Neural cell (in vitro differentiated cells): ENCODE results near the gene IL19. TPM values are rescaled to one million over a fixed set of nuclear protein-coding genes. Genes with fewer than 3 reads are reported as not detected.

Source experiments
- H2AFZ ChIP-seq: fragments of 200-600, 300-800 bp; sonication (generic), shearing (Covaris generic); 2 replicates; pipeline ENCODE4 v1.6.0; 2014; ENCODE audit warnings: low read depth, mild to moderate bottlenecking, antibody characterized with exemption, low read length, moderate library complexity
- H3F3A ChIP-seq: fragments of 200-600 bp; shearing (Covaris generic); 2 replicates; pipeline ENCODE4 v1.6.1; 2016; ENCODE audit warnings: mild to moderate bottlenecking, moderate library complexity, mixed read lengths, antibody characterized with exemption, low read length; ENCODE audit not compliant: insufficient read depth, poor library complexity, severe bottlenecking
- H3K27ac ChIP-seq: fragments of 200-600, 300-800 bp; sonication (generic), shearing (Covaris generic); 2 replicates; pipeline ENCODE4 v1.5.1; 2014; ENCODE audit warnings: mild to moderate bottlenecking, low read length, moderate library complexity
- H3K27me3 ChIP-seq: fragments of 300-800, 200-600 bp; sonication (generic), shearing (Covaris generic); 2 replicates; pipeline ENCODE4 v1.6.0; 2014; ENCODE audit warnings: mild to moderate bottlenecking, low read depth, low read length, moderate library complexity; ENCODE audit not compliant: insufficient read depth
- H3K36me3 ChIP-seq: fragments of 300-800, 200-600 bp; sonication (generic), shearing (Covaris generic); 2 replicates; pipeline ENCODE4 v1.5.1; 2014; ENCODE audit warnings: mild to moderate bottlenecking, antibody characterized with exemption, low read length, moderate library complexity; ENCODE audit not compliant: insufficient read depth
- H3K4me2 ChIP-seq: fragments of 300-800, 200-600 bp; sonication (generic), shearing (Covaris generic); 2 replicates; pipeline ENCODE4 v1.6.0; 2014; ENCODE audit warnings: mild to moderate bottlenecking, low read length
- H3K4me3 ChIP-seq: fragments of 300-800, 200-600 bp; sonication (generic), shearing (Covaris generic); 2 replicates; pipeline ENCODE4 v1.5.1; 2014; ENCODE audit warnings: mild to moderate bottlenecking, low read length, moderate library complexity
- H3K79me2 ChIP-seq: fragments of 200-600 bp; shearing (Covaris generic); replicated peaks from 2 replicates; pipeline ENCODE4 v1.6.0; 2014; ENCODE audit warnings: mild to moderate bottlenecking, low read length, moderate library complexity; ENCODE audit not compliant: insufficient read depth
- H3K9ac ChIP-seq: fragments of 300-800, 200-600 bp; sonication (generic), shearing (Covaris generic); 2 replicates; pipeline ENCODE4 v1.6.1; 2016; ENCODE audit warnings: mild to moderate bottlenecking, low read length, mixed read lengths
- H3K9me2 ChIP-seq: fragments of 200-600 bp; shearing (Covaris generic); 2 replicates; pipeline ENCODE4 v1.6.1; 2016; ENCODE audit warnings: mild to moderate bottlenecking, low read length, mixed read lengths; ENCODE audit not compliant: insufficient read depth
- H3K9me3 ChIP-seq: fragments of 200-600, 300-800 bp; sonication (generic), shearing (Covaris generic); 2 replicates; pipeline ENCODE4 v1.6.1; 2016; ENCODE audit warnings: mild to moderate bottlenecking, mixed run types, low read length, moderate library complexity, mixed read lengths
- H4K20me1 ChIP-seq: fragments of 200-600 bp; shearing (Covaris generic); 2 replicates; pipeline ENCODE4 v1.6.1; 2016; ENCODE audit warnings: mild to moderate bottlenecking, mixed run types; ENCODE audit not compliant: insufficient read depth
- EP300 ChIP-seq: fragments of 450-650 bp; conservative IDR thresholded peaks from 2 replicates; pipeline ENCODE4 v1.6.1; 2014; ENCODE audit warnings: antibody characterized with exemption, mild to moderate bottlenecking, moderate library complexity; ENCODE audit not compliant: poor library complexity, severe bottlenecking
- EZH2 ChIP-seq: fragments of 200-600, 300-800 bp; shearing (Covaris generic), sonication (generic); IDR thresholded peaks from 2 replicates; pipeline ENCODE4 v1.6.1; 2014; ENCODE audit warnings: antibody characterized with exemption, low read length, borderline replicate concordance, mild to moderate bottlenecking; ENCODE audit not compliant: insufficient read depth, poor library complexity, severe bottlenecking
- MXI1 ChIP-seq: fragments of 450-650 bp; conservative IDR thresholded peaks from 2 replicates; pipeline ENCODE4 v1.6.1; 2014; ENCODE audit warnings: antibody characterized with exemption, mild to moderate bottlenecking; ENCODE audit not compliant: poor library complexity, severe bottlenecking
- POLR2AphosphoS5 ChIP-seq: IDR thresholded peaks from 2 replicates; pipeline ENCODE4 v1.6.1; 2012
- RAD21 ChIP-seq: fragments of 450-650 bp; conservative IDR thresholded peaks from 2 replicates; pipeline ENCODE4 v1.6.1; 2014; ENCODE audit warnings: antibody characterized with exemption, mild to moderate bottlenecking, moderate library complexity
- SMC3 ChIP-seq: fragments of 450-650 bp; conservative IDR thresholded peaks from 2 replicates; pipeline ENCODE4 v1.6.1; 2014; ENCODE audit warnings: antibody characterized with exemption, mild to moderate bottlenecking, moderate library complexity; ENCODE audit not compliant: poor library complexity
- TAF1 ChIP-seq: IDR thresholded peaks from 2 replicates; pipeline ENCODE4 v1.6.1; 2012; ENCODE audit warnings: low read depth
- polyA plus RNA-seq: library from polyadenylated mRNA; depleted of rRNA; stranded (reverse); fragments of >200 nt; gene quantifications from 2 replicates; pipeline ENCODE4 v1.2.3, GENCODE V29; 2014
- TF ChIP-seq, protein P1 (sequence below): IDR thresholded peaks from 2 replicates; pipeline ENCODE4 v1.6.1; 2012; ENCODE audit warnings: borderline replicate concordance
- TF ChIP-seq, protein P2 (sequence below): fragments of 450-650 bp; IDR thresholded peaks from 2 replicates; pipeline ENCODE4 v1.5.1; 2014; ENCODE audit warnings: antibody characterized with exemption, mild to moderate bottlenecking, moderate library complexity; ENCODE audit not compliant: poor library complexity, severe bottlenecking

Gene IL19
- polyA plus RNA-seq, 1 donor from 2014 or later, result not detected

DNA sequence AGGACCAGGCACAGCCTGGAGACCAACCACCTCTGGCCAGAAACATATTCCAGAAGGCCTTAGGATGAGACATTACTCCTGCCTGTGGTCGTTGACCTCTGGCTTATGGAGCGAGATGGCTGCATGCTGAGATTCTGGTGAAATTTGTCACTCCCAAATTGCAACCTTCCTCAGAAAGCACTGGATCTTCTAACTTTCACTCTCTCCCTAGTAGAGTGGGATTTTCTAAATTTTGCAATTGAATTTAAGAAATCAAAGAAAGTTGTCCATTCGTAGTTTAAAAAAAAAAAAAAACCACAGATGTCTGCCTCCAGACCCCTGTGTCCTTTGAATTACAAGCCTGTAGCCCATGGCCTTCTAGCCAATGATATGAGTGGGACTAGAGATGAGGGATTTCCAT is 30.3 kb downstream of the IL19 start:
- H3K27ac ChIP-seq, result no peak overlapping the region
- H3K79me2 ChIP-seq, result no peaks in the 10 kb centered on the region
- no peaks in the 10 kb centered on the region for H3F3A ChIP-seq
- no peak overlapping the region for H2AFZ ChIP-seq
- no peaks in the 10 kb centered on the region for H3K36me3 ChIP-seq
- H3K9me3 ChIP-seq, result no peaks in the 10 kb centered on the region
- TF ChIP-seq EP300 (no peak), TAF1 (no peak), MXI1 (no peak), POLR2AphosphoS5 (no peak), EZH2 (no peak), RAD21 (no peak), SMC3 (no peak)
- TF ChIP-seq, protein P1, sequence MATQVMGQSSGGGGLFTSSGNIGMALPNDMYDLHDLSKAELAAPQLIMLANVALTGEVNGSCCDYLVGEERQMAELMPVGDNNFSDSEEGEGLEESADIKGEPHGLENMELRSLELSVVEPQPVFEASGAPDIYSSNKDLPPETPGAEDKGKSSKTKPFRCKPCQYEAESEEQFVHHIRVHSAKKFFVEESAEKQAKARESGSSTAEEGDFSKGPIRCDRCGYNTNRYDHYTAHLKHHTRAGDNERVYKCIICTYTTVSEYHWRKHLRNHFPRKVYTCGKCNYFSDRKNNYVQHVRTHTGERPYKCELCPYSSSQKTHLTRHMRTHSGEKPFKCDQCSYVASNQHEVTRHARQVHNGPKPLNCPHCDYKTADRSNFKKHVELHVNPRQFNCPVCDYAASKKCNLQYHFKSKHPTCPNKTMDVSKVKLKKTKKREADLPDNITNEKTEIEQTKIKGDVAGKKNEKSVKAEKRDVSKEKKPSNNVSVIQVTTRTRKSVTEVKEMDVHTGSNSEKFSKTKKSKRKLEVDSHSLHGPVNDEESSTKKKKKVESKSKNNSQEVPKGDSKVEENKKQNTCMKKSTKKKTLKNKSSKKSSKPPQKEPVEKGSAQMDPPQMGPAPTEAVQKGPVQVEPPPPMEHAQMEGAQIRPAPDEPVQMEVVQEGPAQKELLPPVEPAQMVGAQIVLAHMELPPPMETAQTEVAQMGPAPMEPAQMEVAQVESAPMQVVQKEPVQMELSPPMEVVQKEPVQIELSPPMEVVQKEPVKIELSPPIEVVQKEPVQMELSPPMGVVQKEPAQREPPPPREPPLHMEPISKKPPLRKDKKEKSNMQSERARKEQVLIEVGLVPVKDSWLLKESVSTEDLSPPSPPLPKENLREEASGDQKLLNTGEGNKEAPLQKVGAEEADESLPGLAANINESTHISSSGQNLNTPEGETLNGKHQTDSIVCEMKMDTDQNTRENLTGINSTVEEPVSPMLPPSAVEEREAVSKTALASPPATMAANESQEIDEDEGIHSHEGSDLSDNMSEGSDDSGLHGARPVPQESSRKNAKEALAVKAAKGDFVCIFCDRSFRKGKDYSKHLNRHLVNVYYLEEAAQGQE, result no peak
- TF ChIP-seq, protein P2, sequence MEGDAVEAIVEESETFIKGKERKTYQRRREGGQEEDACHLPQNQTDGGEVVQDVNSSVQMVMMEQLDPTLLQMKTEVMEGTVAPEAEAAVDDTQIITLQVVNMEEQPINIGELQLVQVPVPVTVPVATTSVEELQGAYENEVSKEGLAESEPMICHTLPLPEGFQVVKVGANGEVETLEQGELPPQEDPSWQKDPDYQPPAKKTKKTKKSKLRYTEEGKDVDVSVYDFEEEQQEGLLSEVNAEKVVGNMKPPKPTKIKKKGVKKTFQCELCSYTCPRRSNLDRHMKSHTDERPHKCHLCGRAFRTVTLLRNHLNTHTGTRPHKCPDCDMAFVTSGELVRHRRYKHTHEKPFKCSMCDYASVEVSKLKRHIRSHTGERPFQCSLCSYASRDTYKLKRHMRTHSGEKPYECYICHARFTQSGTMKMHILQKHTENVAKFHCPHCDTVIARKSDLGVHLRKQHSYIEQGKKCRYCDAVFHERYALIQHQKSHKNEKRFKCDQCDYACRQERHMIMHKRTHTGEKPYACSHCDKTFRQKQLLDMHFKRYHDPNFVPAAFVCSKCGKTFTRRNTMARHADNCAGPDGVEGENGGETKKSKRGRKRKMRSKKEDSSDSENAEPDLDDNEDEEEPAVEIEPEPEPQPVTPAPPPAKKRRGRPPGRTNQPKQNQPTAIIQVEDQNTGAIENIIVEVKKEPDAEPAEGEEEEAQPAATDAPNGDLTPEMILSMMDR, result no peak
- H4K20me1 ChIP-seq, result no peaks in the 10 kb centered on the region
- H3K27me3 ChIP-seq, result no peaks in the 10 kb centered on the region
- no peaks in the 10 kb centered on the region for H3K9me2 ChIP-seq
- no peak overlapping the region for H3K9ac ChIP-seq
- no peak overlapping the region for H3K4me3 ChIP-seq
- H3K4me2 ChIP-seq, result no peak overlapping the region

DNA sequence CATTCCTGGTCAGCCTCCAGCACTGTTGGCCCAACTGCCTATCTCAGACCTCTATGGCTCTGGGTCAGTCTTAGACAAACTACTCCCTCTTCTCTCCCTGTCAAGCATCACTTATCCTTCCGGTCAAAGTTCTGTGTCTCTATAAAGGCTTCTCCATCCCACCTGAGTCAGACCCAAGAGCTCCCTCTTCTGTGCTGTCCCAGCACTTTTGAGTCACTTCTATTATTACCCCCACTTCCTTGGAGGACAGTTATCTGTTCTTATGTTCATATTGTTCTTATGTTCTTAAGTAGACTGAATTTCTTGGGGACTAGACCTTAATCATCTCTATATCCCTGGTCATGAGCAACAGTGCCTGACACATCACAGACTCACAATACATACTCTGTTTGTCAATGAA is 30.9 kb downstream of the IL19 start:
- Histone ChIP-seq H3K27ac (no peak overlapping the region), H4K20me1 (no peaks in the 10 kb centered on the region), H3K36me3 (no peaks in the 10 kb centered on the region), H3K4me3 (no peak overlapping the region), H3K79me2 (no peaks in the 10 kb centered on the region), H3K27me3 (no peaks in the 10 kb centered on the region), H2AFZ (no peak overlapping the region), H3K9me3 (no peaks in the 10 kb centered on the region), H3K9ac (no peak overlapping the region), H3F3A (no peaks in the 10 kb centered on the region), H3K9me2 (no peaks in the 10 kb centered on the region), H3K4me2 (no peak overlapping the region)
- no peak for TF ChIP-seq SMC3

DNA sequence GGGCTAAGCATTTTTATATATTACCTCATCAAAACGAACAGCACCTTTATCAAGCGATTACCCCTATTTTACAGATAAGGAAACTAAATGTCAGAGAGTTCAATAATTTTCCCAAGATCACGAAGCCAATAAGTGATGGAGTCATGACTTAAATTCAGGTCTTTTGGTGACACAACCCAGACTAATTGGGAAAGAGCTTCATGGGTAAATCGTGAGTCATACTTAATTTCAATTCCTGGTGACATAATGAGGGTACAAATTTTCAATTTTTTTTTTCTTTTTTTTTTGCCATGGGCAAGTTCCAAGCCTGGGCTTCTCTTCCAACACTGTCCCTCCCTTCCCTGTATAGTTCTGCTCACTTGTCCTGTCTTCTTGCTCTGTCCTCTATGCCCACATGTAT is 31.8 kb downstream of the IL19 start:
- Histone ChIP-seq H3K27me3 (no peaks in the 10 kb centered on the region), H3K4me2 (no peak overlapping the region), H4K20me1 (no peaks in the 10 kb centered on the region), H3K9ac (no peak overlapping the region), H3K4me3 (no peak overlapping the region), H3K36me3 (no peaks in the 10 kb centered on the region), H2AFZ (no peak overlapping the region), H3K27ac (no peak overlapping the region), H3K9me2 (no peaks in the 10 kb centered on the region), H3F3A (no peaks in the 10 kb centered on the region), H3K9me3 (no peaks in the 10 kb centered on the region), H3K79me2 (no peaks in the 10 kb centered on the region)
- TF ChIP-seq, protein P2, result no peak
- TF ChIP-seq SMC3, result no peak
